Measurements from ENCODE around the gene CD209.

DNA sequence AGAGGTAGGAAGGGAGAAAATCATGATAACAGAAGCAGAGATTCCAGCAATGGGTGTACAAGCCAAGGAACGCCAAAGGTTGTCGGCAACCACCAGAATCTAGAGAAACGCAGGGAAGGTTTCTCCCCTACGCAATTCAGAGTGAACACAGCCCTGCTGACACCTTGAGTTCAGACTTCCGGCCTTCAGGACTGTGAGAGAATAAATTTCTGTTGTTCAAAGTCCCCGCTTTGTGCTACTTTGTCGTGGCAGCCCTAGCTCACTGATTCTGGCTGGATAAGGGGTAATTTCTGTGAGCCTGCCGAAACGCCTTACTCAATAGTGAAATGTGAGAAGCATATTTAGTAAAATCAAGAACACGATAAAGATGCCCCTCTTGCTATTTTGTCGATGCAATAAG, 10.1 kb downstream of the CD209 start:
- TF ChIP-seq POLR2AphosphoS5 (IDR thresholded peaks at IDR 0.05) (no peak), POLR2A (IDR thresholded peaks at IDR 0.05; ENCODE audit: low read depth) (no peak), EP300 (IDR thresholded peaks at IDR 0.05) (no peak)
- TF ChIP-seq, protein P1, sequence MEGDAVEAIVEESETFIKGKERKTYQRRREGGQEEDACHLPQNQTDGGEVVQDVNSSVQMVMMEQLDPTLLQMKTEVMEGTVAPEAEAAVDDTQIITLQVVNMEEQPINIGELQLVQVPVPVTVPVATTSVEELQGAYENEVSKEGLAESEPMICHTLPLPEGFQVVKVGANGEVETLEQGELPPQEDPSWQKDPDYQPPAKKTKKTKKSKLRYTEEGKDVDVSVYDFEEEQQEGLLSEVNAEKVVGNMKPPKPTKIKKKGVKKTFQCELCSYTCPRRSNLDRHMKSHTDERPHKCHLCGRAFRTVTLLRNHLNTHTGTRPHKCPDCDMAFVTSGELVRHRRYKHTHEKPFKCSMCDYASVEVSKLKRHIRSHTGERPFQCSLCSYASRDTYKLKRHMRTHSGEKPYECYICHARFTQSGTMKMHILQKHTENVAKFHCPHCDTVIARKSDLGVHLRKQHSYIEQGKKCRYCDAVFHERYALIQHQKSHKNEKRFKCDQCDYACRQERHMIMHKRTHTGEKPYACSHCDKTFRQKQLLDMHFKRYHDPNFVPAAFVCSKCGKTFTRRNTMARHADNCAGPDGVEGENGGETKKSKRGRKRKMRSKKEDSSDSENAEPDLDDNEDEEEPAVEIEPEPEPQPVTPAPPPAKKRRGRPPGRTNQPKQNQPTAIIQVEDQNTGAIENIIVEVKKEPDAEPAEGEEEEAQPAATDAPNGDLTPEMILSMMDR (IDR thresholded peaks at IDR 0.05), result no peak
